Sigmoid colon (tissue), 7 donors: ENCODE measurements around the gene IRF6. TPM values are rescaled to one million over a fixed set of nuclear protein-coding genes. Genes with fewer than 3 reads are reported as not detected.
A peak's percentile ranks its signal among the peaks of the same experiment; 100 is the strongest.

ENCODE experiments used
- DNase-seq: peaks from one replicate; pipeline ENCODE4 v3.0.0-alpha.2; 2019
- H3K27ac ChIP-seq, 4 donors: fragments of 200-600 bp; sonication (generic); one replicate each; pipeline ENCODE4 v1.5.1; 2016 to 2019; ENCODE audit warnings: mild to moderate bottlenecking in 1 of 4
- H3K27me3 ChIP-seq, 3 donors: fragments of 200-600 bp; sonication (generic); one replicate each; pipeline ENCODE4 v1.5.1; 2019; ENCODE audit warnings: mild to moderate bottlenecking in 1 of 3
- H3K36me3 ChIP-seq, 4 donors: fragments of 200-600 bp; sonication (generic); one replicate each; pipeline ENCODE4 v1.5.1; 2016 to 2019
- H3K4me1 ChIP-seq, 4 donors: fragments of 200-600 bp; sonication (generic); one replicate each; pipeline ENCODE4 v1.5.1; 2017 to 2019
- H3K4me3 ChIP-seq, 4 donors: fragments of 200-600 bp; sonication (generic); one replicate each; pipeline ENCODE4 v1.5.1; 2017 to 2019; ENCODE audit warnings: mild to moderate bottlenecking in 2 of 4, moderate library complexity in 1 of 4
- H3K9me3 ChIP-seq, 4 donors: fragments of 200-600 bp in 3 of 4; sonication (generic) in 3 of 4; one replicate each; pipeline versions ENCODE4 v1.5.1 to v1.6.1; 2013 to 2019
- CTCF ChIP-seq, 4 experiments: fragments of 450-650 bp in 3 of 4; fragments of 200-600 bp in 1 of 4; IDR thresholded peaks; one replicate each; pipeline ENCODE4 v1.5.1; 2016 to 2019; ENCODE audit warnings: antibody characterized with exemption in 4 of 4, mild to moderate bottlenecking in 3 of 4, moderate library complexity in 2 of 4
- EP300 ChIP-seq, 4 donors: sonication (generic); formaldehyde crosslinking; IDR thresholded peaks; one replicate each; pipeline ENCODE4 v1.6.1; 2017; ENCODE audit warnings: antibody characterized with exemption in 4 of 4
- POLR2A ChIP-seq, 2 donors: fragments of 450-650 bp; IDR thresholded peaks; one replicate each; pipeline ENCODE4 v1.6.1; 2016; ENCODE audit warnings: antibody characterized with exemption in 2 of 2, mild to moderate bottlenecking in 2 of 2, moderate library complexity in 2 of 2
- POLR2AphosphoS5 ChIP-seq, 4 donors: sonication (generic); formaldehyde crosslinking; IDR thresholded peaks; one replicate each; pipeline ENCODE4 v1.6.1; 2017; ENCODE audit warnings: antibody characterized with exemption in 4 of 4
- WGBS, 2 donors: extraction: QIAGEN DNeasy Blood & Tissue Kit; methylation state at CpG; one replicate each; pipeline ENCODE4 v1.1.7; 2013; 5-methylcytosine and 5-hydroxymethylcytosine counted together
- intact Hi-C: fragments of 100-400 bp; cut with DNase I; formaldehyde crosslinking; loops from one replicate; pipeline ENCODE4 v1.15.1; 2023
- polyA plus RNA-seq, 3 donors: library from polyadenylated mRNA; stranded (reverse); fragments of 200-250 nt; gene quantifications; one replicate each; pipeline ENCODE4 v1.2.3, GENCODE V29; 2013
- total RNA-seq, 4 donors: library from RNA; depleted of rRNA; stranded (reverse); fragments of >200 nt; gene quantifications; one replicate each; pipeline ENCODE4 v1.1.0, GENCODE V29; 2016
- donor health status: healthy with polysubstance abuse.
- donor health status: Bipolar disorder and iron deficiency.
- donor health status: healthy.

Gene IRF6
- total and polyA plus RNA-seq, 7 donors, result 0.28 to 58.5 (median 1.1) TPM

- intact Hi-C loops, result no loop called here
Measured at GRCh38 chr1:209853676-209854075, 47.7 kb upstream of the IRF6 start.

GRCh38 chr1:209850342-209850979 lies 44.5 kb upstream of the IRF6 start:
- TF ChIP-seq EP300 (IDR thresholded peaks at IDR 0.05) (no peak), CTCF (IDR thresholded peaks at IDR 0.05) (peak in 2 of 4 experiments; percentile 12 to 35)
- DNase-seq, result no peak
- Histone ChIP-seq H3K27ac (no peak overlapping the region), H3K4me3 (no peak overlapping the region), H3K36me3 (peaks cover 8 to 87% (median 20%) of the 10 kb centered on the region in 4 donors), H3K27me3 (no peaks in the 10 kb centered on the region), H3K4me1 (no peaks in the 10 kb centered on the region), H3K9me3 (no peaks in the 10 kb centered on the region)
- intact Hi-C loops, result no loop called here
- 65% methylated on average over 6 of the region's 6 CpGs for whole genome bisulfite sequencing, 2 donors

More at GRCh38 chr1:209853676-209854075, 47.7 kb upstream of the IRF6 start:
- H3K27ac ChIP-seq, result no peak overlapping the region
- H3K36me3 ChIP-seq, result peaks cover 8 to 57% (median 19%) of the 10 kb centered on the region in 4 donors
- no peak for DNase-seq
- WGBS, 2 donors, result 94 to 95% methylated on average over 2 of the region's 2 CpGs
- H3K4me1 ChIP-seq, result no peaks in the 10 kb centered on the region
- H3K9me3 ChIP-seq, result no peaks in the 10 kb centered on the region
- H3K4me3 ChIP-seq, result no peak overlapping the region
- H3K27me3 ChIP-seq, result no peaks in the 10 kb centered on the region
- TF ChIP-seq POLR2A (IDR thresholded peaks at IDR 0.05) (no peak), EP300 (IDR thresholded peaks at IDR 0.05) (no peak), POLR2AphosphoS5 (IDR thresholded peaks at IDR 0.05) (no peak), CTCF (IDR thresholded peaks at IDR 0.05) (no peak)

GRCh38 chr1:209849388-209849787 lies 43.4 kb upstream of the IRF6 start:
- no peak overlapping the region for H3K4me3 ChIP-seq
- H3K27ac ChIP-seq, result no peak overlapping the region
- peaks cover 8 to 94% (median 24%) of the 10 kb centered on the region in 4 donors for H3K36me3 ChIP-seq
- H3K4me1 ChIP-seq, result no peaks in the 10 kb centered on the region
- TF ChIP-seq EP300 (IDR thresholded peaks at IDR 0.05) (no peak), POLR2AphosphoS5 (IDR thresholded peaks at IDR 0.05) (no peak), CTCF (IDR thresholded peaks at IDR 0.05) (no peak), POLR2A (IDR thresholded peaks at IDR 0.05) (no peak)
- 88 to 93% methylated on average over 5 of the region's 5 CpGs for WGBS, 2 donors
- H3K27me3 ChIP-seq, result no peaks in the 10 kb centered on the region
- no peaks in the 10 kb centered on the region for H3K9me3 ChIP-seq
- DNase-seq, result no peak
- intact Hi-C loops, result no loop called here

- peaks cover 0 to 7% (median 3%) of the 10 kb centered on the region in 4 donors for H3K4me1 ChIP-seq
- H3K9me3 ChIP-seq, result no peaks in the 10 kb centered on the region
- 78 to 92% methylated on average over 1 of the region's 1 CpG for WGBS, 2 donors
- peaks cover 29 to 94% (median 33%) of the 10 kb centered on the region in 4 donors for H3K36me3 ChIP-seq
- H3K27ac ChIP-seq, result no peak overlapping the region
- no peaks in the 10 kb centered on the region for H3K27me3 ChIP-seq
- no peak overlapping the region for H3K4me3 ChIP-seq
- intact Hi-C loops, result no loop called here
- no peak for TF ChIP-seq CTCF (IDR thresholded peaks at IDR 0.05)
- no peak for DNase-seq
Measured at GRCh38 chr1:209845408-209845725, 39.4 kb upstream of the IRF6 start.
